Measurements from ENCODE around the gene SPATA16.

Gene SPATA16

GRCh38 chr3:173135059-173135458 is 6.0 kb downstream of the SPATA16 start:
- Histone ChIP-seq H4K20me1 (ENCODE audit: insufficient read depth, low read length, poor library complexity, severe bottlenecking) (no peaks in the 10 kb centered on the region), H3K36me3 (ENCODE audit: insufficient read depth, low read length) (no peaks in the 10 kb centered on the region), H3K9me2 (replicated peaks; ENCODE audit: low read depth, low read length) (no peaks in the 10 kb centered on the region), H3K27me3 (ENCODE audit: insufficient read depth, low read length, poor library complexity, severe bottlenecking) (no peaks in the 10 kb centered on the region), H3K9me3 (ENCODE audit: insufficient read depth, low read depth, low read length) (no peaks in the 10 kb centered on the region), H3K4me2 (ENCODE audit: low read depth, low read length, poor library complexity, severe bottlenecking) (no peak overlapping the region), H2AFZ (ENCODE audit: low read length) (no peak overlapping the region), H3F3A (ENCODE audit: low read depth) (no peaks in the 10 kb centered on the region), H3K9ac (ENCODE audit: low read depth, low read length, poor library complexity, severe bottlenecking) (no peak overlapping the region), H3K4me1 (ENCODE audit: insufficient read depth, low read length, poor library complexity, severe bottlenecking) (no peaks in the 10 kb centered on the region), H3K79me2 (ENCODE audit: insufficient read depth, low read length) (no peaks in the 10 kb centered on the region), H3K4me3 (ENCODE audit: low read length, poor library complexity, severe bottlenecking) (no peak overlapping the region)
- TF ChIP-seq EZH2phosphoT487 (IDR thresholded peaks at IDR 0.05; ENCODE audit: borderline replicate concordance) = no peak
- TF ChIP-seq, protein P1, sequence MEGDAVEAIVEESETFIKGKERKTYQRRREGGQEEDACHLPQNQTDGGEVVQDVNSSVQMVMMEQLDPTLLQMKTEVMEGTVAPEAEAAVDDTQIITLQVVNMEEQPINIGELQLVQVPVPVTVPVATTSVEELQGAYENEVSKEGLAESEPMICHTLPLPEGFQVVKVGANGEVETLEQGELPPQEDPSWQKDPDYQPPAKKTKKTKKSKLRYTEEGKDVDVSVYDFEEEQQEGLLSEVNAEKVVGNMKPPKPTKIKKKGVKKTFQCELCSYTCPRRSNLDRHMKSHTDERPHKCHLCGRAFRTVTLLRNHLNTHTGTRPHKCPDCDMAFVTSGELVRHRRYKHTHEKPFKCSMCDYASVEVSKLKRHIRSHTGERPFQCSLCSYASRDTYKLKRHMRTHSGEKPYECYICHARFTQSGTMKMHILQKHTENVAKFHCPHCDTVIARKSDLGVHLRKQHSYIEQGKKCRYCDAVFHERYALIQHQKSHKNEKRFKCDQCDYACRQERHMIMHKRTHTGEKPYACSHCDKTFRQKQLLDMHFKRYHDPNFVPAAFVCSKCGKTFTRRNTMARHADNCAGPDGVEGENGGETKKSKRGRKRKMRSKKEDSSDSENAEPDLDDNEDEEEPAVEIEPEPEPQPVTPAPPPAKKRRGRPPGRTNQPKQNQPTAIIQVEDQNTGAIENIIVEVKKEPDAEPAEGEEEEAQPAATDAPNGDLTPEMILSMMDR (conservative IDR thresholded peaks at IDR 0.05; ENCODE audit: low read length) = no peak

GRCh38 chr3:173128633-173129032 is 12.4 kb downstream of the SPATA16 start:
- Histone ChIP-seq H3F3A (ENCODE audit: low read depth) (no peaks in the 10 kb centered on the region), H3K9me2 (replicated peaks; ENCODE audit: low read depth, low read length) (no peaks in the 10 kb centered on the region), H3K4me3 (ENCODE audit: low read length, poor library complexity, severe bottlenecking) (no peak overlapping the region), H2AFZ (ENCODE audit: low read length) (no peak overlapping the region), H4K20me1 (ENCODE audit: insufficient read depth, low read length, poor library complexity, severe bottlenecking) (no peaks in the 10 kb centered on the region), H3K9ac (ENCODE audit: low read depth, low read length, poor library complexity, severe bottlenecking) (no peak overlapping the region), H3K79me2 (ENCODE audit: insufficient read depth, low read length) (no peaks in the 10 kb centered on the region), H3K4me2 (ENCODE audit: low read depth, low read length, poor library complexity, severe bottlenecking) (no peak overlapping the region), H3K27me3 (ENCODE audit: insufficient read depth, low read length, poor library complexity, severe bottlenecking) (no peaks in the 10 kb centered on the region), H3K36me3 (ENCODE audit: insufficient read depth, low read length) (no peaks in the 10 kb centered on the region), H3K9me3 (ENCODE audit: insufficient read depth, low read depth, low read length) (no peaks in the 10 kb centered on the region), H3K4me1 (ENCODE audit: insufficient read depth, low read length, poor library complexity, severe bottlenecking) (no peaks in the 10 kb centered on the region)
- TF ChIP-seq EZH2phosphoT487 (IDR thresholded peaks at IDR 0.05; ENCODE audit: borderline replicate concordance) = no peak
- TF ChIP-seq, protein P1 (conservative IDR thresholded peaks at IDR 0.05; ENCODE audit: low read length) = no peak

GRCh38 chr3:173111321-173111720 is 29.7 kb downstream of the SPATA16 start:
- H4K20me1 ChIP-seq (ENCODE audit: insufficient read depth, low read length, poor library complexity, severe bottlenecking) = no peaks in the 10 kb centered on the region
- no peaks in the 10 kb centered on the region for H3K4me1 ChIP-seq (ENCODE audit: insufficient read depth, low read length, poor library complexity, severe bottlenecking)
- no peaks in the 10 kb centered on the region for H3F3A ChIP-seq (ENCODE audit: low read depth)
- H2AFZ ChIP-seq (ENCODE audit: low read length) = no peak overlapping the region
- no peak overlapping the region for H3K9ac ChIP-seq (ENCODE audit: low read depth, low read length, poor library complexity, severe bottlenecking)
- no peaks in the 10 kb centered on the region for H3K36me3 ChIP-seq (ENCODE audit: insufficient read depth, low read length)
- no peaks in the 10 kb centered on the region for H3K79me2 ChIP-seq (ENCODE audit: insufficient read depth, low read length)
- H3K9me3 ChIP-seq (ENCODE audit: insufficient read depth, low read depth, low read length) = no peaks in the 10 kb centered on the region
- no peaks in the 10 kb centered on the region for H3K27me3 ChIP-seq (ENCODE audit: insufficient read depth, low read length, poor library complexity, severe bottlenecking)
- no peak overlapping the region for H3K4me2 ChIP-seq (ENCODE audit: low read depth, low read length, poor library complexity, severe bottlenecking)
- H3K9me2 ChIP-seq (replicated peaks; ENCODE audit: low read depth, low read length) = no peaks in the 10 kb centered on the region
- TF ChIP-seq EZH2phosphoT487 (IDR thresholded peaks at IDR 0.05; ENCODE audit: borderline replicate concordance) = no peak
- TF ChIP-seq, protein P1 (conservative IDR thresholded peaks at IDR 0.05; ENCODE audit: low read length) = no peak
- H3K4me3 ChIP-seq (ENCODE audit: low read length, poor library complexity, severe bottlenecking) = no peak overlapping the region

Measured in Loucy (cell line).